NCI-H2196 (cell line): Measurements from ENCODE around the gene KRT17.
"Not testable (repeated sequence)": the region's sequence is repeated elsewhere in the genome, so short reads cannot be mapped to it uniquely, and the experiment has no call there.

Source experiments
- DNase-seq: peaks from one replicate; lab custom pipeline; 2025; ENCODE audit not compliant: unreplicated experiment; lab: John Stamatoyannopoulos, UW

KRT17 gene

DNA sequence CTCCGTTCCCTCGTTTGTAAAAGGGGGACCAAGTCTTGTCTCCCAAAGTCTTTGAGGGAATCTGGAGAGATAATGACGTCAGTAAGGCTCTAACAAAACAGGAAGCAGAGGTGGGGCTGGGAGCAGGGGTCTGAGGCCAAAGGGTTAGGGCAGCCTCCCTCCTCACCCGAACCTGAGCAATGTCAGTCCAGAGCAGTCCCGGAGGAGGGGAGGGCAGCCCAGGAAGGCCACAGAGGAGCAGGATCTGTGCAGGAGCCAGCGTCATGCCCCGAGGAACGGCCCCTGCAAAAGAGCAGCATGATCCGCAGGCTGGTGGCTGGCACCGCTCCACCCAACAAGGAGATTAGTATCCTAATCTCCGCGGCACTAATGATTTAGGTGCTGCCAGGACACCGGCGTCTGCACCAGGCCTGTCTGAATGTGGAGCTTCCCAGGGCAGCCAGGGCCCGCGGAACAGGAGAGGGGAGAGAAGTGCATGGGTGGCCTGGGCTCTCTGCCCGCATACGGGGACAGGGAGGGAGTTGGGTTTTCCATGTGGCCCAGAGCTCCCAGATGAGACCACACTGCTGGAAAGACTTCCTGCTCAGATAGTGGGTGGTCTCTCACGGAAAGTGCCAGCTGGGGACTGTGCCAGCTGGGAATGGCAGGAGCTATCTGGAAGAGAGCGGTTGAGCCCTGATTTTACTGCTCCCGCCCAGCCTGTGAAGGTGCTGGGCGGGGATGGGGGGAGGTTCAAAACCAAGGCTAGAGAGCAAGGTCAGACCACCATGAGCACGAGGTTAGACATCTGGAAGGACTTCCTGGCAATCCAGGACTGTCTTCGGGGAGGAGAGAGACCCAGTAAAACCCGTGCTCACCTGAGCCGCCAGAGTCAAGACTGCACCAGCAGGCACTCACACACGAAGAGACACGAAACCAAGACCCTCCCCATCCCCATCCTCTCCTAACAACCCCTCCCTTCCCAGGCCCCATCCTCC lies 11.0 kb upstream of the KRT17 start:
- DNase-seq = no peak

DNA sequence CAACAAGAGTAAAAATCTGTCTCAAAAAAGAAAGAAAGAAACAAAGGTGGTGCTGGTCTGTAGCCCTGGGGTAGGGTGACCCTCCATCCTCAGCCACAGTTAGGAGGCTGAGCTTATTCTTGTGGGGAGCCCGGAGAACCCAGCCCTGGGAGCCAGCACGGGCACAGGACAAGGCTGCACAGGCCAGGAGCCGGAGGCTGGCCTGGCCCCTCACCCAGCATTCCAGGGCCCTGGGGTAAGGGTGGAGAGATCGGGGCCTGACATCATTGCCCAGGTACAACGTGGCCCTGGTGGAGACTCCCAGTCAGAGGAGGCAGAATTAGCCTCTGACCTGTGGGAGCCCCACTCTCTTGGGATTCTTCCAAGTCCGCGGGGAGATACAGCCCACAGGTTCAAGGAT lies 10.3 kb upstream of the KRT17 start:
- no peak for DNase-seq

DNA sequence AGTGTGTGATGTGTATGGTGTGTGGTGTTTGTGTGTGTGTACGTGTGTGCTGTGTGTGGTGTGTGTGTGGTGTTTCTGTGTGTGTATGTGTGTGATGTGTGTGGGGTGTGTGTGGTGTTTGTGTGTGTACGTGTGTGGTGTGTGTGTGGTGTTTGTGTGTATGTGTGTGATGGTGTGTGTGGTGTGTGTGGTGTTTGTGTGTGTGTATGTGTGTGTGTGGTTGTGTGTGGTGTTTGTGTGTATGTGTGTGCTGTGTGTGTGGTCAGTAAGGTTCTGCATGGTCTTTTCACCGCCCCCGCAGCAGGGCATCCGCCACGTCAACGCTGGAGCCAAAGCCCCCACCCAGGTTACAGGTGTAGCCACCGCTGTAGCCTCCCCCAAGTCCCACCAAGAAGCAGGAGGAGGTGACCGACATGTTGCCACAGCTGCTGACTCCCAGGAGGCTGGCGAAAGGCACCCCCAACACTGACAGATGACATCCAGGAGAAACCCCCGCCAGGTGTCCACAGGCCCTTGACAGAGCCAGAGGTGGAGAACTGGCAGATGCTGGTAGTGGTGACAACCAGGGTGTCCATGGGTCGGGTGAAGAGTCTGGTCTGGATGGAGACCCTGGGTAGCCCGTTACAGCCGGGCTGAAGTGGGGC lies 9.3 kb upstream of the KRT17 start:
- DNase-seq = no peak

DNA sequence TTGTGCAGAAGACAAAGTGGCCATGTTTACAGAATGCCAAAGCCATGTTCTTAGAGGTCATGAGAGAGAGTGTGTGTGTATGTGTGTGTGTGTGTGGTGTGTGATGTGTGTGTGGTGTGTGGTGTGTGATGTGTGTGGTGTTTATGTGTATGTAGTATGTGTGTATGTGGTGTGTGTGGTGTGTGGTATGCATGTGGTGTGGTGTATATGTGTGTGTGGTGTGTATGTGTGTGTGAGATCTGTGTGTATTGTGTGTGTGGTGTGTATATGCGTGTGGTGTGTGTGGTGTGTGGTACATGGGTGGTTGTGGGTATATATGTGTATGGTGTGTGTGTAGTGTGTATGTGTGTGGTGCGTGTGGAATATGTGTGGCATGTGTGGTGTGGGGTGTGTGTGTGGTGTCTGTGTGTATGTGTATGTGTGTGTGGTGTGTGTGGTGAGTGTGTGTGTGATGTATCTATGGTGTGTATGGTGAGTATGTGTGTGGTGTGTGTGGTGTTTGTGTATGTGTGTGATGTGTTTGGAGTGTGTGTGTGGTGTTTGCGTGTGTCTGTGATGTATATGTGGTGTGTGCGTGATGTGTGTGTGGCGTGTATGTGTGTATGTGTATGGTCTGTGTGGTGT lies 8.2 kb upstream of the KRT17 start:
- no peak for DNase-seq

- DNase-seq = no peak
Observed at GRCh38 chr17:41631898-41632285, 7.5 kb upstream of the KRT17 start.

- DNase-seq = no peak
Observed at GRCh38 chr17:41631025-41631897, 6.9 kb upstream of the KRT17 start.

- no peak for DNase-seq
Observed at GRCh38 chr17:41629826-41630670, 5.7 kb upstream of the KRT17 start.

GRCh38 chr17:41629316-41629715 lies 4.9 kb upstream of the KRT17 start:
- no peak for DNase-seq

- not testable (repeated sequence) for DNase-seq
Observed at GRCh38 chr17:41628621-41629255, 4.4 kb upstream of the KRT17 start.

- DNase-seq = not testable (repeated sequence)
Observed at GRCh38 chr17:41628073-41628370, 3.6 kb upstream of the KRT17 start.

GRCh38 chr17:41627316-41628072 lies 3.1 kb upstream of the KRT17 start:
- no peak for DNase-seq

GRCh38 chr17:41626914-41627295 lies 2.5 kb upstream of the KRT17 start:
- DNase-seq = not testable (repeated sequence)

DNA sequence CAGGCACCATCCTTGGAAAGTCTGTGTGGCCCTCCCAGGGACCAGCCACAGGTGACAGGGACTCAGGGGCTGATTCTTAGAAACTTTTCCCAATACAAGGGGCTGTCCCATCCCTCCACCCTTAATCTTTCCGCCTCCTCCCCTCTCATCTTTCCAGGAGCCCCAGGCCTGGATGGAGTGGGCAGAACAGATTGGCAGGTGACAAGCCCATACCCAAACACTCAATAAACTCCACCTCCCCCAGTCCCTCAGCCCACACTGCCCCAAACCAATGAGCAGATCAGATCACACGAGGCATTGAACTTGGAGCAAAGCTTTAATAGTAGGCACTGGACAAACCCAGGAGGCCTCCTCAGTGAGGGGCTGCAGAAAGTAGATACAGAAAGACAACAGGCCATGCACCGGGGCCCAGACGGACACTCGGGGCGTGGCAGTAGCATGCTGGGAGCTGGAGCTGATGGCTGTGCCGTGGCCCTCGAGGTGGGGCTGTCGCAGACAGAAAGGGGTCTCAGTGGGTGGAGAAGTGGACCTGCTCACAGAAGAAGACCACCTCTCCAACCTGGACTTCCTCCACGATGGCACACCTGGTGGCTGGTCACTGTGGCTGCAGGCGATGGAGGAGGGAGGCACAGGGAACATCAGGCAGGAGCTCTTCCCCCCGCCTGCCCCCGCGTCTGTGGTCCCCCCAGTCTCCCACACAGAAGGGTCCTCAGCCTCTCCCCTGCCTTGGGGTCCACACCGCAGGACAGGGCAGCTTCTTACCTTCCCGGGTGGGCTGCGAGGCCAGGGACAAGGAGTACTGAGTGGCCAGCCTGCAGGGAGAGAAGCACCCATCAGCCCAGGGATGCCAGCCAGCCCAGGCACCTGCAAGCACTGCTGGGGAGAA lies 1.9 kb upstream of the KRT17 start:
- DNase-seq = not testable (repeated sequence)

DNA sequence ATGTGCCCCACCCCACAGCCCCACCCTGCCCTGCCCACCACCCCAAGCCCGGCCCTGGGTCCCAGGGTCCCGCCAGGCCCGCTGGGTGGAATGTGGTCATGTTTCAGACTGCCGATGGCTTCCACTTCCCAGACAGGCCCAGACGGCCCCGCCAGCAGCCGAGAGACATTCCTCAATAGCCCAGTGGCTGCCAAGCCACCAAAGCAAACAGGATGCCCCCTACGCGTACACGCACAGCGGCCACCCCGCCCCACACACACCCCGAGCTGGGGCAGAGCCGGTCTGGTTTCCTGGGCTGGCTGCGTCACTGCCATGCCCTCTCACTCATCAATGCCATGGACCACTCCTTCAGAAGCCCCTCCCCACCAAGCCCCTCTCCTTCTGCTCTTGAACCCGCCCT lies 1.2 kb upstream of the KRT17 start:
- DNase-seq = no peak

GRCh38 chr17:41623184-41623861 lies 1.1 kb downstream of the KRT17 start:
- DNase-seq = not testable (repeated sequence)

- not testable (repeated sequence) for DNase-seq
Observed at GRCh38 chr17:41622340-41623183, 1.8 kb downstream of the KRT17 start.

GRCh38 chr17:41621916-41622315 lies 2.5 kb downstream of the KRT17 start:
- DNase-seq = no peak
